ENCODE measurements around the gene NEDD4L. TPM values are rescaled to one million over a fixed set of nuclear protein-coding genes. Genes with fewer than 3 reads are reported as not detected.

NEDD4L gene
- total RNA-seq, 1 experiment from 2014 or later = 57.4 TPM

GRCh38 chr18:58028109-58028784 is 15.8 kb upstream of the NEDD4L start:
- no peak for DNase-seq
- POLR2A ChIA-PET (ENCODE audit: unreplicated experiment) = no interaction called here
- Histone ChIP-seq H3K27me3 (ENCODE audit: insufficient read depth, low read depth) (no peaks in the 10 kb centered on the region), H3K27ac (no peak overlapping the region), H3F3A (ENCODE audit: insufficient read depth, low read depth) (no peaks in the 10 kb centered on the region), H3K4me3 (no peak overlapping the region), H3K9me3 (ENCODE audit: insufficient read depth, low read depth) (no peaks in the 10 kb centered on the region), H3K36me3 (ENCODE audit: low read depth) (no peaks in the 10 kb centered on the region), H2AFZ (no peak overlapping the region), H3K9me2 (ENCODE audit: insufficient read depth) (no peaks in the 10 kb centered on the region), H4K20me1 (ENCODE audit: insufficient read depth) (no peaks in the 10 kb centered on the region), H3K4me1 (replicated peaks; ENCODE audit: insufficient read depth) (no peaks in the 10 kb centered on the region), H3K4me2 (no peak overlapping the region), H3K79me2 (ENCODE audit: low read depth) (no peaks in the 10 kb centered on the region)
- CTCF ChIA-PET = no interaction called here
- no TSS peak for BruUV-seq (replicated peaks)
- TF ChIP-seq EZH2 (IDR thresholded peaks at IDR 0.05; ENCODE audit: low read depth) (no peak), CTCF (conservative IDR thresholded peaks at IDR 0.05) (no peak)
- intact Hi-C loops (cut with micrococcal nuclease; ENCODE audit: unreplicated experiment) = no loop called here

GRCh38 chr18:58032233-58032632 is 11.8 kb upstream of the NEDD4L start:
- Histone ChIP-seq H4K20me1 (ENCODE audit: insufficient read depth) (no peaks in the 10 kb centered on the region), H3K79me2 (ENCODE audit: low read depth) (no peaks in the 10 kb centered on the region), H3K4me2 (no peak overlapping the region), H3K27ac (no peak overlapping the region), H3K36me3 (ENCODE audit: low read depth) (no peaks in the 10 kb centered on the region), H2AFZ (no peak overlapping the region), H3K9me2 (ENCODE audit: insufficient read depth) (peaks cover 5% of the 10 kb centered on the region; the same call in 1 of the 2 replicates), H3K4me1 (replicated peaks; ENCODE audit: insufficient read depth) (no peaks in the 10 kb centered on the region), H3K9me3 (ENCODE audit: insufficient read depth, low read depth) (no peaks in the 10 kb centered on the region), H3K4me3 (no peak overlapping the region), H3F3A (ENCODE audit: insufficient read depth, low read depth) (no peaks in the 10 kb centered on the region), H3K27me3 (ENCODE audit: insufficient read depth, low read depth) (no peaks in the 10 kb centered on the region)
- no TSS peak for BruUV-seq (replicated peaks)
- intact Hi-C loops (cut with micrococcal nuclease; ENCODE audit: unreplicated experiment) = no loop called here
- no peak for TF ChIP-seq CTCF (conservative IDR thresholded peaks at IDR 0.05)
- CTCF ChIA-PET = interaction anchor here (0.6 kb wide), 1 partner anchor 73 kb away, joined by 5 read pairs; no protein-coding TSS in a partner anchor
- no peak for DNase-seq
- POLR2A ChIA-PET (ENCODE audit: unreplicated experiment) = no interaction called here

- Histone ChIP-seq H4K20me1 (ENCODE audit: insufficient read depth) (no peaks in the 10 kb centered on the region), H3K4me2 (no peak overlapping the region), H3K9me2 (ENCODE audit: insufficient read depth) (peaks cover 5% of the 10 kb centered on the region; the same call in 1 of the 2 replicates), H3K79me2 (ENCODE audit: low read depth) (no peaks in the 10 kb centered on the region), H3K9me3 (ENCODE audit: insufficient read depth, low read depth) (no peaks in the 10 kb centered on the region), H2AFZ (no peak overlapping the region), H3K36me3 (ENCODE audit: low read depth) (no peaks in the 10 kb centered on the region), H3K4me1 (replicated peaks; ENCODE audit: insufficient read depth) (no peaks in the 10 kb centered on the region), H3F3A (ENCODE audit: insufficient read depth, low read depth) (no peaks in the 10 kb centered on the region), H3K4me3 (no peak overlapping the region), H3K27me3 (ENCODE audit: insufficient read depth, low read depth) (no peaks in the 10 kb centered on the region), H3K27ac (no peak overlapping the region)
- DNase-seq = no peak
- intact Hi-C loops (cut with micrococcal nuclease; ENCODE audit: unreplicated experiment) = no loop called here
- POLR2A ChIA-PET (ENCODE audit: unreplicated experiment) = interaction anchor here (0.6 kb wide), 1 partner anchor 9 kb away, joined by 6 read pairs; no protein-coding TSS in a partner anchor
- no TSS peak for BruUV-seq (replicated peaks)
- TF ChIP-seq EZH2 (IDR thresholded peaks at IDR 0.05; ENCODE audit: low read depth) (no peak), CTCF (conservative IDR thresholded peaks at IDR 0.05) (no peak)
- CTCF ChIA-PET = no interaction called here
Observed at GRCh38 chr18:58033216-58033615, 10.8 kb upstream of the NEDD4L start.

All from PC-9 (cell line).